Esophagus muscularis mucosa (tissue), 4 donors: Measurements from ENCODE around the gene KANSL1. TPM values are rescaled to one million over a fixed set of nuclear protein-coding genes. Genes with fewer than 3 reads are reported as not detected.

Source experiments
- DNase-seq: peaks from one replicate; pipeline ENCODE4 v3.0.0-alpha.2; 2017; ENCODE audit errors: extremely low spot score
- H3K27ac ChIP-seq, 4 donors: fragments of 200-600 bp; sonication (generic); replicated peaks in 1 of 4; 1 replicate in 3 of 4; 2 replicates in 1 of 4; pipeline ENCODE4 v1.5.1; 2016 to 2019; ENCODE audit warnings: mild to moderate bottlenecking in 1 of 4
- H3K27me3 ChIP-seq, 4 donors: fragments of 200-600 bp; sonication (generic); one replicate each; pipeline versions ENCODE4 v1.5.1 to v1.6.0; 2016 to 2019
- H3K36me3 ChIP-seq, 4 donors: fragments of 200-600 bp; sonication (generic); one replicate each; pipeline ENCODE4 v1.5.1; 2016 to 2019
- H3K4me1 ChIP-seq, 4 donors: fragments of 200-600 bp; sonication (generic); one replicate each; pipeline ENCODE4 v1.5.1; 2016 to 2019
- H3K4me3 ChIP-seq, 4 donors: fragments of 200-600 bp; sonication (generic); 1 replicate in 2 of 4; 2 replicates in 2 of 4; pipeline ENCODE4 v1.5.1; 2016 to 2019; ENCODE audit warnings: mild to moderate bottlenecking in 4 of 4, moderate library complexity in 1 of 4
- H3K9me3 ChIP-seq, 4 donors: fragments of 200-600 bp; sonication (generic); 1 replicate in 3 of 4; 2 replicates in 1 of 4; pipeline ENCODE4 v1.5.1; 2016 to 2019
- CTCF ChIP-seq, 3 experiments: fragments of 200-600 bp in 2 of 3; fragments of 450-650 bp in 1 of 3; sonication (generic) in 2 of 3; IDR thresholded peaks; one replicate each; pipeline ENCODE4 v1.5.1; 2017 to 2019; ENCODE audit warnings: antibody characterized with exemption in 3 of 3, mild to moderate bottlenecking in 2 of 3, moderate library complexity in 1 of 3
- EP300 ChIP-seq: sonication (generic); formaldehyde crosslinking; IDR thresholded peaks from one replicate; pipeline ENCODE4 v1.6.1; 2017; ENCODE audit warnings: antibody characterized with exemption
- POLR2A ChIP-seq: fragments of 450-650 bp; IDR thresholded peaks from one replicate; pipeline ENCODE4 v1.6.1; 2017; ENCODE audit warnings: antibody characterized with exemption, moderate library complexity, mild to moderate bottlenecking, low read depth
- POLR2AphosphoS5 ChIP-seq, 2 donors: sonication (generic); formaldehyde crosslinking; IDR thresholded peaks; one replicate each; pipeline ENCODE4 v1.6.1; 2017; ENCODE audit warnings: antibody characterized with exemption in 2 of 2
- WGBS: methylation state at CpG from one replicate; pipeline ENCODE4 v1.1.5; 2018; 5-methylcytosine and 5-hydroxymethylcytosine counted together
- intact Hi-C: fragments of 100-400 bp; cut with DNase I; formaldehyde crosslinking; loops from one replicate; pipeline ENCODE4 v1.15.1; 2023
- total RNA-seq, 4 donors: library from RNA; depleted of rRNA; stranded (reverse); fragments of >200 nt; gene quantifications; one replicate each; pipeline versions ENCODE4 v1.1.0 to v1.2.1, GENCODE V29; 2016

Gene KANSL1
- total RNA-seq, 4 donors from 2014 or later = 55.0 to 124 (median 70.0) TPM

- 90% methylated on average over 3 of the region's 3 CpGs for WGBS
Measured at GRCh38 chr17:46045639-46046038, 147.6 kb downstream of the KANSL1 start.

GRCh38 chr17:46044989-46045388, 148.2 kb downstream of the KANSL1 start:
- no peak for TF ChIP-seq POLR2A
- TF ChIP-seq EP300 = no peak
- TF ChIP-seq POLR2AphosphoS5 (IDR thresholded peaks at IDR 0.05) = no peak
- no peak for TF ChIP-seq CTCF (IDR thresholded peaks at IDR 0.05)
- intact Hi-C loops = loop anchor here (2.0 to 5.0 kb wide), 3 partner anchors 43 to 167 kb away; partner anchors contain the start of gene KANSL1
- Histone ChIP-seq H3K36me3 (peaks cover 28 to 74% (median 52%) of the 10 kb centered on the region in 4 donors), H3K27me3 (no peaks in the 10 kb centered on the region), H3K4me1 (peaks cover 28 to 43% (median 39%) of the 10 kb centered on the region in 4 donors), H3K27ac (peak overlapping the region in 3 of 4 donors; percentile 28 to 77 (median 59)), H3K9me3 (no peaks in the 10 kb centered on the region), H3K4me3 (no peak overlapping the region)
- WGBS = 53% methylated on average over 2 of the region's 2 CpGs
- DNase-seq = no peak

More at GRCh38 chr17:46045639-46046038, 147.6 kb downstream of the KANSL1 start:
- Histone ChIP-seq H3K9me3 (no peaks in the 10 kb centered on the region), H3K4me1 (peaks cover 27 to 39% (median 35%) of the 10 kb centered on the region in 4 donors), H3K36me3 (peaks cover 32 to 76% (median 55%) of the 10 kb centered on the region in 4 donors), H3K27me3 (no peaks in the 10 kb centered on the region), H3K4me3 (no peak overlapping the region), H3K27ac (peak overlapping the region in 3 of 4 donors; percentile 4 to 77 (median 21))
- intact Hi-C loops = loop anchor here (2.0 kb wide), 1 partner anchor 147 kb away; the partner anchor contains the start of gene KANSL1
- DNase-seq = no peak
- TF ChIP-seq POLR2A (no peak), EP300 (no peak), POLR2AphosphoS5 (IDR thresholded peaks at IDR 0.05) (no peak), CTCF (IDR thresholded peaks at IDR 0.05) (no peak)

- peak; percentile 69 to 76 for TF ChIP-seq POLR2AphosphoS5 (IDR thresholded peaks at IDR 0.05)
- peak; percentile 86 to 93 (median 91) for TF ChIP-seq CTCF (IDR thresholded peaks at IDR 0.05)
- no peak for TF ChIP-seq POLR2A
- no peak for TF ChIP-seq EP300
- Histone ChIP-seq H3K4me1 (peaks cover 34 to 49% (median 44%) of the 10 kb centered on the region in 4 donors), H3K36me3 (peaks cover 22 to 72% (median 51%) of the 10 kb centered on the region in 4 donors), H3K4me3 (peak overlapping the region in 1 of 4 donors; percentile 13), H3K27me3 (no peaks in the 10 kb centered on the region), H3K27ac (peak overlapping the region; percentile 32 to 77 (median 53)), H3K9me3 (no peaks in the 10 kb centered on the region)
- no peak for DNase-seq
- intact Hi-C loops = loop anchor here (2.0 to 5.0 kb wide), 3 partner anchors 42 to 168 kb away; partner anchors contain the start of gene KANSL1
- 32% methylated on average over 5 of the region's 5 CpGs for WGBS
Measured at GRCh38 chr17:46044286-46044928, 148.8 kb downstream of the KANSL1 start.

GRCh38 chr17:46043606-46044005, 149.6 kb downstream of the KANSL1 start:
- H3K27me3 ChIP-seq = no peaks in the 10 kb centered on the region
- TF ChIP-seq POLR2A (no peak), CTCF (IDR thresholded peaks at IDR 0.05) (no peak), POLR2AphosphoS5 (IDR thresholded peaks at IDR 0.05) (no peak), EP300 (no peak)
- peaks cover 22 to 72% (median 53%) of the 10 kb centered on the region in 4 donors for H3K36me3 ChIP-seq
- no peak for DNase-seq
- intact Hi-C loops = loop anchor here (2.0 to 5.0 kb wide), 3 partner anchors 41 to 169 kb away; partner anchors contain the start of gene KANSL1
- peak overlapping the region; percentile 32 to 77 (median 50) for H3K27ac ChIP-seq
- no peak overlapping the region for H3K4me3 ChIP-seq
- 62% methylated on average over 3 of the region's 3 CpGs for WGBS
- no peaks in the 10 kb centered on the region for H3K9me3 ChIP-seq
- peaks cover 39 to 56% (median 51%) of the 10 kb centered on the region in 4 donors for H3K4me1 ChIP-seq
